GM21529 (cell line): Measurements from ENCODE around the gene RRP7A.
A peak's percentile ranks its signal among the peaks of the same experiment; 100 is the strongest.
"Not testable (repeated sequence)": the region's sequence is repeated elsewhere in the genome, so short reads cannot be mapped to it uniquely, and the experiment has no call there.

Experiments used
- ATAC-seq: cut with Tn5 transposase; IDR thresholded peaks from one replicate; pipeline ENCODE4 v1.9.1; 2021; ENCODE audit not compliant: unreplicated experiment

RRP7A gene

GRCh38 chr22:42536634-42537033, 17.0 kb upstream of the RRP7A start:
- not testable (repeated sequence) for ATAC-seq

GRCh38 chr22:42536166-42536565, 16.6 kb upstream of the RRP7A start:
- ATAC-seq = no peak

- not testable (repeated sequence) for ATAC-seq
Measured at GRCh38 chr22:42535082-42535731, 15.6 kb upstream of the RRP7A start.

- ATAC-seq = no peak
Measured at GRCh38 chr22:42533638-42533977, 14.0 kb upstream of the RRP7A start.

- ATAC-seq = not testable (repeated sequence)
Measured at GRCh38 chr22:42531401-42532084, 11.9 kb upstream of the RRP7A start.

- peak; percentile 6 for ATAC-seq
Measured at GRCh38 chr22:42529435-42529834, 9.8 kb upstream of the RRP7A start.

- ATAC-seq = peak; percentile 54
Measured at GRCh38 chr22:42528591-42529307, 9.2 kb upstream of the RRP7A start.

GRCh38 chr22:42522546-42522945, 3.0 kb upstream of the RRP7A start:
- ATAC-seq = no peak

GRCh38 chr22:42521228-42521546, 1.6 kb upstream of the RRP7A start:
- ATAC-seq = no peak

GRCh38 chr22:42518638-42519524, 715 bp downstream of the RRP7A start:
- ATAC-seq = peak; percentile 20

GRCh38 chr22:42517103-42517502, 2.5 kb downstream of the RRP7A start:
- ATAC-seq = not testable (repeated sequence)

- ATAC-seq = no peak
Measured at GRCh38 chr22:42515896-42516295, 3.7 kb downstream of the RRP7A start.

- not testable (repeated sequence) for ATAC-seq
Measured at GRCh38 chr22:42515304-42515703, 4.3 kb downstream of the RRP7A start.

GRCh38 chr22:42514331-42514730, 5.3 kb downstream of the RRP7A start:
- ATAC-seq = not testable (repeated sequence)

GRCh38 chr22:42512273-42512990, 7.2 kb downstream of the RRP7A start:
- ATAC-seq = not testable (repeated sequence)

GRCh38 chr22:42511401-42511891, 8.2 kb downstream of the RRP7A start:
- no peak for ATAC-seq

GRCh38 chr22:42509548-42509947, 10.0 kb downstream of the RRP7A start:
- no peak for ATAC-seq

GRCh38 chr22:42508975-42509364, 10.6 kb downstream of the RRP7A start:
- ATAC-seq = not testable (repeated sequence)

GRCh38 chr22:42508327-42508974, 11.1 kb downstream of the RRP7A start:
- ATAC-seq = not testable (repeated sequence)

- ATAC-seq = no peak
Measured at GRCh38 chr22:42500836-42501179, 18.8 kb downstream of the RRP7A start.
